ENCODE data around the gene ZSCAN10.

Gene ZSCAN10

GRCh38 chr16:3095869-3096268, 3.2 kb downstream of the ZSCAN10 start:
- TF ChIP-seq, protein P1, sequence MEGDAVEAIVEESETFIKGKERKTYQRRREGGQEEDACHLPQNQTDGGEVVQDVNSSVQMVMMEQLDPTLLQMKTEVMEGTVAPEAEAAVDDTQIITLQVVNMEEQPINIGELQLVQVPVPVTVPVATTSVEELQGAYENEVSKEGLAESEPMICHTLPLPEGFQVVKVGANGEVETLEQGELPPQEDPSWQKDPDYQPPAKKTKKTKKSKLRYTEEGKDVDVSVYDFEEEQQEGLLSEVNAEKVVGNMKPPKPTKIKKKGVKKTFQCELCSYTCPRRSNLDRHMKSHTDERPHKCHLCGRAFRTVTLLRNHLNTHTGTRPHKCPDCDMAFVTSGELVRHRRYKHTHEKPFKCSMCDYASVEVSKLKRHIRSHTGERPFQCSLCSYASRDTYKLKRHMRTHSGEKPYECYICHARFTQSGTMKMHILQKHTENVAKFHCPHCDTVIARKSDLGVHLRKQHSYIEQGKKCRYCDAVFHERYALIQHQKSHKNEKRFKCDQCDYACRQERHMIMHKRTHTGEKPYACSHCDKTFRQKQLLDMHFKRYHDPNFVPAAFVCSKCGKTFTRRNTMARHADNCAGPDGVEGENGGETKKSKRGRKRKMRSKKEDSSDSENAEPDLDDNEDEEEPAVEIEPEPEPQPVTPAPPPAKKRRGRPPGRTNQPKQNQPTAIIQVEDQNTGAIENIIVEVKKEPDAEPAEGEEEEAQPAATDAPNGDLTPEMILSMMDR (conservative IDR thresholded peaks at IDR 0.05; ENCODE audit: low read depth) = no peak
- CTCF ChIA-PET = interaction anchor here (0.6 to 1.4 kb wide), 3 partner anchors 8 to 400 kb away, joined by 3 to 6 read pairs (median 3); no protein-coding TSS in a partner anchor
- no peak for DNase-seq (ENCODE audit: low spot score)
- no peak overlapping the region for H3K27ac ChIP-seq
- POLR2A ChIA-PET (ENCODE audit: low non-redundant PET) = interaction anchor here (0.7 kb wide), 1 partner anchor 48 kb away, joined by 9 read pairs; no protein-coding TSS in a partner anchor

DNA sequence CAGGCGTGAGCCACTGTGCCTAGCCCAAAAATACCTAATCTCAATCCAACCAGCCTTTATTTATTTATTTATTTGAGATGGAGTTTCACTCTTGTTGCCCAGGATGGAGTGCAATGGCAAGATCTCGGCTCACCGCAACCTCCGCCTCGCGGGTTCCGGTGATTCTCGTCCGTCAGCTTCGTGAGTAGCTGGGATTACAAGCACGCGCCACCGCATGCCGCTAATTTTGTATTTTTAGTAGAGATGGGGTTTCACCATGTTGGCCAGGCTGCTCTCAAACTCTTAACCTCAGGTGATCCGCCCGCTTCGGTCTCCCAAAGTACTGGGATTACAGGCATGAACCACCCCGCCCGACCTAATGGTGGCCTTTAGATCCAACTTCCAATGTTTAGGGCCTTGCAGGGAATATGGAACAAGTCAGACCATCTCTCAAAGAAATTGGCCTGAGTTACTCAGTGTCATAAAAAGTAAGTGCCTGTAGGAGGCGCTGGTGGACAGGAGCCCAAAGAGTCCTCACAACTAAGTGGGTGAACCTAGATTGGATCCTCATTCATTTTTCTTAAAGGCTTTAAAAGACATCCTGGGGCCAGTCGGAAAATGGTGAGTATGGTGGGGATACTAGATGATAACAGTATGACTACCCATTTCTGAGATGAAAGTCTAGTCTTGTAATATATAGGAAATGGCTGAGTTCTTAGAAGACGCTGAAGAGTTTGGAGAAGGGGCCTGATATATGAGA, 4.6 kb downstream of the ZSCAN10 start:
- POLR2A ChIA-PET (ENCODE audit: low non-redundant PET) = no interaction called here

GRCh38 chr16:3092501-3092941, 6.6 kb downstream of the ZSCAN10 start:
- TF ChIP-seq, protein P1 (conservative IDR thresholded peaks at IDR 0.05; ENCODE audit: low read depth) = no peak
- POLR2A ChIA-PET (ENCODE audit: low non-redundant PET) = interaction anchor here (1.3 kb wide), 1 partner anchor 14 kb away, joined by 5 read pairs; no protein-coding TSS in a partner anchor
- H3K27ac ChIP-seq = no peak overlapping the region
- DNase-seq (ENCODE audit: low spot score) = no peak
- CTCF ChIA-PET = no interaction called here

More for the DNA sequence above, 4.6 kb downstream of the ZSCAN10 start:
- TF ChIP-seq, protein P1 (conservative IDR thresholded peaks at IDR 0.05; ENCODE audit: low read depth) = peak; percentile 29
- CTCF ChIA-PET = no interaction called here
- no peak overlapping the region for H3K27ac ChIP-seq
- no peak for DNase-seq (ENCODE audit: low spot score)

- no peak overlapping the region for H3K27ac ChIP-seq
- DNase-seq (ENCODE audit: low spot score) = no peak
- POLR2A ChIA-PET (ENCODE audit: low non-redundant PET) = no interaction called here
- CTCF ChIA-PET = interaction anchor here (1.0 kb wide), 1 partner anchor 33 kb away, joined by 6 read pairs; no protein-coding TSS in a partner anchor
- TF ChIP-seq, protein P1 (conservative IDR thresholded peaks at IDR 0.05; ENCODE audit: low read depth) = no peak
Observed at GRCh38 chr16:3091551-3091950, 7.5 kb downstream of the ZSCAN10 start.

DNA sequence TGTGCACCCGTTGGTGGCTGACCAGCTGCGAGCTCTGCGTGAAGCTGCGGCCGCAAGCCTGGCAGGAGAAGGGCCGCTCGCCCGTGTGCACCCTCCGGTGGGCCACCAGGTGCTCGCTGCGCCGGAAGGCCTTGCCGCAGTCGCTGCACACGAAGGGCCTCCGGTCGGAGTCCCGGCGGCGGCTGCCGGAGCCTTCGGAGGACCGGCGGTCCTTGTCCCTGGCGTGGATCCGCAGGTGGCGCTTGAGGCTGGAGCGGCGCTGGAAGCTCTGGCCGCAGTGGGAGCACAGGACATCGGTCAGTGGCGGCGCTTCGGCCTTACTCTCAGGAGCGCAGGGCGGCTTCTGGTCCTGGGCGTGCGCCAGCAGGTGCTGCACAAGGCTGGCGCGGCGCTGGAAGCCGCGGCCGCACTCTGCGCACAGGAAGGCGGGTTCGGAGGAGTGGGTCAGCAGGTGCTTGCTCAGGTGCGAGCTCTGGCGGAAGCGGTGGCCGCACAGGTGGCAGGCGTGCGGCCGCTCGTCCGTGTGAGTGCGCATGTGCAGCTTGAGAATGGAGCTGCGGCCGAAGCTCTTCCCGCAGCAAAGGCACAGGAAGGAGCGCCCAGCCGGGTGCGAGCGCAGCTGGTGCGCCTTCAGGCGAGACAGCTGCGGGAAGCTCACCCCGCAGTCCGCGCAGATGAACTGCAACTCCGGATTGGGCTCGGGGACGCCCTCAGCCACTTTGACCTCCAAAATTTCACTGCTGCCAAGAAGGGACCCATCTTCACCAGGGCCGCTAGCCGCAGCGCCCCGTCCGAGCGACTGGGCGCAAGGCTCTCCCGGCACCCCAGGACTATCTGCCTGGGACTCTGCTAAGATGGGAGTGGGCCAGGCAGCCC, 9.1 kb downstream of the ZSCAN10 start:
- TF ChIP-seq, protein P1 (conservative IDR thresholded peaks at IDR 0.05; ENCODE audit: low read depth) = no peak
- ChIA-PET CTCF (interaction anchor here (0.7 to 1.4 kb wide), 2 partner anchors 30 to 46 kb away, joined by 3 to 4 read pairs; no protein-coding TSS in a partner anchor), POLR2A (ENCODE audit: low non-redundant PET) (no interaction called here)
- DNase-seq (ENCODE audit: low spot score) = no peak
- no peak overlapping the region for H3K27ac ChIP-seq
